Stimulated activated CD4-positive, alpha-beta T cell treated with anti-CD3 and anti-CD28 coated beads, Interleukin-1b, Interleukin-23, amount 100 ng/mL, for 4 hours (primary cell): ENCODE measurements around the gene ADK.

Experiments
- DNase-seq, 2 donors: peaks; one replicate each; pipeline ENCODE4 v3.0.0-alpha.2; 2020; ENCODE audit warnings: low read depth in 2 of 2

ADK gene

DNA sequence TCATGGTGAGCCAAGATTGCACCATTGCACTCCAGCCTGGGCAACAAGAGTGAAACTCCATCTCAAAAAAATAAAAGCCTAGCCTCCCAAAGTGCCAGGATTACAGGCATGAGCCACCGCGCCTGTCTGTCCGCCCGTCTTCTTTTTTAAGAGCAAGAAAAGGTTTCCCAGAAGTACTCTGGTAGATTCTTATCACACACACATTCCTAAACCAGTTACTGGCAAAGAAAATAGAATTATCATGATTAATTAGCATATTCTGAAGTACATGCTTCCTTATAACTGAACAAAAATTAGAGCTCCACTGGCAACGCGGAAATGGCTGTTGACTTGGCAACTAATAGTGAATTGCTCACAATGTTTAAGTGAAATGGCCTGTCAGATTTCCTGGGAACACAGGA lies 87.0 kb downstream of the ADK start:
- DNase-seq: no peak

DNA sequence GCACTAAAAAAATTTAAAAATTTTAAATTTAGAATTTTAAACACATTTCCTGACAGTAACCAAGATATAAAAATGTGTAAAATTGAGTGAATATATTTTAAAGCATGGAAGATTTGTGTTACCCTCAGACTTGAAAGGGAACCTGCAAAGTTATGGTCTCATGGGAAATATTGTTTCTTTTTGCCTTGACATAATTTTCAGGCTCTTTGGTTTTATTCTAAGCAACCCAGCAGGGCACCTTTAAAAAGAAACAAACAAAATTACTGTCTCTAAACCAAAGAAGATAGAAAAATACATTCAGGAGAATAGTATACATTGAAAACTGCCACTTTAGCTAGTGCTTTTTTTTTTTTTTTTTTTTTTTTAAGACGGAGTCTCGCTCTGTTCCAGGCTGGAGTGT lies 87.5 kb downstream of the ADK start:
- no peak for DNase-seq

GRCh38 chr10:74243067-74243466 lies 92.0 kb downstream of the ADK start:
- DNase-seq: no peak

DNA sequence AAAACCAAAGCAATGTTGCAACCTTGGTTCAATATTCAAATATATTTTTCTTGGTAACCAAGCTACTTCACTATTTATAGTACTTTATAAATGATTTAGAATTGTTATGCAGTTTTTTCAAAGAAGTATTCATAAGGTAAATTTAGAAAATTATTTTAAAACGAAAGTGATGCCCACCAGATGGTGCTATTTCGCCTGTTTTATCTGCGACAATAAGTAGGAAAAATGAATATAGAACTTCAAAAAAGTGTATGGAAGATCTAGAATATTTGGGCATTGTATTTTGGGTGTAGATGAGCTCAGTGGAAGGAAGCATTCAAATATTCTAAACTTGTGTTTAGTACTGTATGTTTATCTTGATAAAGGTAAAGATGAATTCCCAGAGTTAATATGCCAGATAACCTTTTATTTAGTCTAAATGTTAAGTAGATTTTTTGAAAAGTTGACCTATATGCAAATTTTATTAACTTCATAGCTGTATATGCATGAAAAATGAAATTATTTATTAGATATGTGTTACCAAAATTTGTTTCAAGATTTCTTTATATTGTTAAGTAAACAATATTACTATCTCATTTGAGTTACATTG lies 93.2 kb downstream of the ADK start:
- DNase-seq: no peak

DNA sequence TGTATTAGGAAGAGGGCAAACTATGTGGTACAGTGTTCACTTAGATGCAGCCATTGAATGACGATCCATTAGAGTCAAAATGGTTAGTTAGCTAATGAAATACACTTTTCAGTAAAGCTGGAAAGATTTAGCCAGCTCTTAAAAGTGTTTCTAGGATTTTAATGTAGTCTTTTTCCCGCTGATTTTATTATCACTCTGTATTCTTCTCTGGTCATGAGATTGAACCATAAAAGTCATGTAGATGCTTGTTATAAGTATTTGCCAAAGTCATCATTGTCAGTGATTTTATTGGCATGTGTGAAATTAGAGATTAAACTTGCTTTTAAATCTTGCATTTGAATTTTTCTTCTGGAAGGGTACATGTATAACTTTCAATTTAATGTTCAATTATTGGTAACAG lies 93.8 kb downstream of the ADK start:
- no peak for DNase-seq

DNA sequence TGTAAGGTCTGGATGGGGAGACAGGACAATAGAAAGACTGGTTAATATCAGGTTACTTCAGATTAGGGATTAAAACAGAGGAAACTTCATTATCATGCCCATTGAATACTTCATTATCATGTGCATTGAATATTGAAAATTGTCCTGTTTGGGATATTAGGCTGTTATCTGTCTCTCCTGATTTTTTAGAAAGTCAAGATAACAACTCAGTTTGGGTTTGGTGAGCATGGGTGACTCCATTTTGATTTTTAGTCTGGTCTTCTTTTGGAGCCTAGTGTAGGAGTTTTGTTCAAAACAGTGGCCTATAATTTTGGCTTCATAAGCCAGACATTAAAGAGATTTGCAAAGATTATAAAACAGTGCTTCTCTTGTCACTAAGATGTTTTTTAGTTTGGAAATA lies 95.5 kb downstream of the ADK start:
- DNase-seq: no peak

GRCh38 chr10:74249865-74250264 lies 98.8 kb downstream of the ADK start:
- no peak for DNase-seq

GRCh38 chr10:74255214-74255613 lies 104.2 kb downstream of the ADK start:
- DNase-seq: no peak

DNA sequence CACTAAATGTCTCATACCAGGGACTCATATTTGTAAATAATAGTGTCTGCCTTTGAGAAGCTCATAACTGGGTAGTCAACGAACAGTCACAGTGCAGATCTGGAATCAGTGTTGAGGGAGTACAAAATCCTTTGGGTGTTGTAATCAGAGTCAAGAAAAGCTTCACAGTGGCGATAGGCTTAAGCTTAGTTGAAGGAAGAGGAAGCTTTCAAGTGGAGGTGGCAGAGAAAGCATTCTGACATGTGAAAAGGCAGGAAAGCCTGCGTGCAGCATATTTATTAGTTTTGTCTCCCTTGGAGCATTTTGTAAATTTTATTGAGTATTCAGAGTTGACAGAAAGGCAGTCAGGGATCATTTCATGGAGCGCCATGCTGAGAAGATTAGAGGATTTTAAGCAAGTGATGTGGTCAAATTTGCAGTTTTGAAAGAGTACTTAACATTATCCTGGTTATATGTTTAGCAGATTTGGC lies 104.9 kb downstream of the ADK start:
- no peak for DNase-seq

- no peak for DNase-seq
These were observed 111.8 kb downstream of the ADK start for GRCh38 chr10:74262856-74263255.

- no peak for DNase-seq
These were observed 113.0 kb downstream of the ADK start for GRCh38 chr10:74263996-74264395.

DNA sequence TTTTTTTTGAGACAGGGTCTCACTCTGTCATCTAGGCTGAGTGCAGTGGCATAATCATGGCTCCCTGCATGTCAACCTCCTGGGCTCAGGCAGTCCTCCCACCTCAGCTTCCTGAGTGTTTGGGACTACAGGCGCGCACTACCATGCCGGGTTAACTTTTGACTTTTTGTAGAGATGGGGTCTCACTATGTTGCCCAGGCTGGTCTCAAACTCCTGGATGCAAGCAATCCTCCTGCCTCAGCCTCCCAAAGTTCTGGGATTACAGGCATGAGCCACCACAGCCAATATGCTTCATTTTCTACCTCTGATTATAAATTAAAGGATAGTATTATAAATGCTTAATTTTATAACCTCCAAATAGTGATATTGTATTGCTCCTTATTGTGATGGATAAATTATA lies 121.3 kb downstream of the ADK start:
- no peak for DNase-seq

- DNase-seq: no peak
These were observed 124.8 kb downstream of the ADK start for GRCh38 chr10:74275755-74276290.

DNA sequence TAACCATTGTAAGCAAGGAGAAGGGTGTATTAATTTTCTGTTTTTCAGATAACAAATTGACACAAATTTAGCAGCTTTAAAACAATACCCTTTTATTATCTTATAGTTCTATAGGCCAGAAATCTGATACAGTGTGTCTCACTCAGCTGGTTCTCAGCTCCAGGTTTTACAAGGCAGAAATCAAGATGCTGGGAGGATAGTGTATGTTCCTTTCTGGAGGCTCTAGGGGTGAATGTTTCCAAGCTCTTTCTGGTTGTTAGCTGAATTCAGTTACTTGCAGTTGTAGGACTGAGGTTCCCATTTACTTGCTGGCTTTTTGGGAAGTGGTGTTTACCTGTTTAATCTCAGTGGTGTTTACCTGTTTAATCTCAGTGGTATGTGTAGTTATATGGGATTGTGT lies 125.4 kb downstream of the ADK start:
- no peak for DNase-seq

GRCh38 chr10:74282151-74282847 lies 131.3 kb downstream of the ADK start:
- no peak for DNase-seq

DNA sequence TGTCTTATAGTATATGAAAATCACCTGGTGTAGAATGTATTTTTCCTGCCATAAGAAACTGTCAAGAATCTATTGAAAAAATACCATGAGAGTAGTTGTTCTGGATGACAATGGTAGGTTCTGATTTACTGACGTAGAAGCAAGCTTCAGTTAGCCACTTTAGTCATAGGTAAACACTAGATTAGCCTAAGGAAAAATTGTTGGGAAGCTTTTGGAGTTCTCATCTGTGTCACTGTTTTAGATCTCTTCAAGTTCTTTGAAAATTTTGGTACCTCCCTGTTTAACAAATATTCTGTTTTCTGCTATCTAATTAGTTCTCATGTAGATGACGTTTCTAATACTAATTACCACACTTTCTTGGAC lies 131.8 kb downstream of the ADK start:
- no peak for DNase-seq

DNA sequence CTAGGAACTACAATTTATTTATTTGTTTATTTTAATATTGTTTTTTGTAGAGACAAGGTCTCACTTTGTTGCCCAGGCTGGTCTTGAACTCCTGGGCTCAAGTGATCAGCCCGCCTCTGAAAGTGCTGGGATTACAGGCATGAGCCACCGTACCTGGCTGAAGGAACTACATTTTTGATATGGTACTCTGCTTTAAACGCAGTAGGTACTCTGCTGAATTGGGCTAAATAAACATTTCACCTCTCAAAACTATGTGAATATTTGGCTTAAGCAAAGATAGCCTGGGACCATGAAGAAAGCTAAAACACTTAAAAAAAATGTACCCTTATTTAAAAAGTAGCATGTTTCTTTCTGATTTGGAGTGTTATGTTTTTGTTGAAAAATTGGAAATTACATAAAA lies 138.2 kb downstream of the ADK start:
- no peak for DNase-seq

- no peak for DNase-seq
These were observed 138.9 kb downstream of the ADK start for GRCh38 chr10:74289951-74290350.

- DNase-seq: no peak
These were observed 139.7 kb downstream of the ADK start for GRCh38 chr10:74290708-74291107.

- DNase-seq: no peak
These were observed 141.9 kb downstream of the ADK start for GRCh38 chr10:74292871-74293427.

DNA sequence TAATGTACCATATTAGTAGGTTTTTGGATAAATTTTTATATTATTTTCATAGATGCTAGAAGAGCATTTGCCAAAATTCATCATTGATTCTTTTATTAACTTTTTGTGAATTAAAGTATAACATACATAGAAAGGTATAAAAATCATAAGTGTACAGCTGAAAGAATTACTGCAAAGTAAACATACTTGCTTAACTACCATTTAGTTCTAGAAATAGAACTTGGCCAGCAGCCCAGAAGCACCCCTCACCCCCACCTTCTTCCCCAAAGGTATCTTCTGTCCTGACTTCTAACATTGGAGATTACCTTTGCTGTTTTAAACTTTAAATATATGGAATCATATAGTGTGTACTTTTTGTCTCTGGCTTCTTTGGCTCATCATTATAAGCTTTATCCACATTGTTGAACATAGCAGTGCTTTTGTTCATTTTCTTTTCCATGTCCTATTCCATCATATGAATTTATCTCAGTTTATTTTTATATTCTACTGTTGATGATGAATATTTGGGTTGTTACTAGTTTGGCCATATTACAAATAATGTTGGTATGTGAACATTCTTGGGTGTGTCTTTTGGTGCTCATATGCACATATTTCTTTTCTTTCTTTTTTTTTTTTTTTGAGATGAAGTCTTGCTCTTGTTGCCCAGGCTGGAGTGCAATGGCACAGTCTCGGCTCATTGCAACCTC lies 142.8 kb downstream of the ADK start:
- no peak for DNase-seq

DNA sequence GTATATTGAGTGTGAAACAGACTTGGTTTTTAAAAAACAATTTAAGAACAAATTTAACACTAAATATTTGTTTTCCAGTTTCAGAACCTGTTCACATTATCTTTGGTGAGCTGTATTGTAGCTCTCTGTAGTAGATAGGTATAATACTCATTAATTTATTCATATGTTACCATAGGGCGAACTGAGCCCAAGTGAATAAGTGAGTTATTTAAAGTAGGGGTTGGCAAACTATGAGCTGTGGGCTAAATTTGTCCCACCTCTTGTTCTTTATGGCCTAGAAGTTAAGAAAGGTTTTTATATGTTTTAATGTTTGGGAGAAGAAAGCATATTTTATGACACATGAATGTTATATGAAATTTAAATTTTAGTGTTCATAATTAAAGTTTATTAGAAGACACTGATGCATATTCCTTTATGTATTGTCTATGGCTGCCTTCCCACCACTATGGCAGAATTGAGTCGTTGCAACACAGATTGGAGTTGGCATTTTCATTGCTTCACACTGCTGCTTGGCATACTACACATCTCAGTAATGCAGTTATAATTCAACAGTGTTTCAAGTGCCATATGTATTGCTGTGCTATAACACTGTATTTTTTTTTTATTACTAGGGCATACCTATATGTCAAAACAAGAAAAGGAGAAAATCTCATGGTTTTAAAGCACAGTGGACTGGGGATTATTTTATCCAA lies 146.5 kb downstream of the ADK start:
- no peak for DNase-seq
